GM21381 (cell line): ENCODE measurements around the gene TRIM28.
"Not testable (repeated sequence)": the region's sequence is repeated elsewhere in the genome, so short reads cannot be mapped to it uniquely, and the experiment has no call there.

ENCODE experiments used
- ATAC-seq: cut with Tn5 transposase; IDR thresholded peaks from one replicate; pipeline ENCODE4 v1.9.1; 2021; ENCODE audit warnings: mild to moderate bottlenecking, moderate library complexity; ENCODE audit not compliant: unreplicated experiment

The TRIM28 gene

DNA sequence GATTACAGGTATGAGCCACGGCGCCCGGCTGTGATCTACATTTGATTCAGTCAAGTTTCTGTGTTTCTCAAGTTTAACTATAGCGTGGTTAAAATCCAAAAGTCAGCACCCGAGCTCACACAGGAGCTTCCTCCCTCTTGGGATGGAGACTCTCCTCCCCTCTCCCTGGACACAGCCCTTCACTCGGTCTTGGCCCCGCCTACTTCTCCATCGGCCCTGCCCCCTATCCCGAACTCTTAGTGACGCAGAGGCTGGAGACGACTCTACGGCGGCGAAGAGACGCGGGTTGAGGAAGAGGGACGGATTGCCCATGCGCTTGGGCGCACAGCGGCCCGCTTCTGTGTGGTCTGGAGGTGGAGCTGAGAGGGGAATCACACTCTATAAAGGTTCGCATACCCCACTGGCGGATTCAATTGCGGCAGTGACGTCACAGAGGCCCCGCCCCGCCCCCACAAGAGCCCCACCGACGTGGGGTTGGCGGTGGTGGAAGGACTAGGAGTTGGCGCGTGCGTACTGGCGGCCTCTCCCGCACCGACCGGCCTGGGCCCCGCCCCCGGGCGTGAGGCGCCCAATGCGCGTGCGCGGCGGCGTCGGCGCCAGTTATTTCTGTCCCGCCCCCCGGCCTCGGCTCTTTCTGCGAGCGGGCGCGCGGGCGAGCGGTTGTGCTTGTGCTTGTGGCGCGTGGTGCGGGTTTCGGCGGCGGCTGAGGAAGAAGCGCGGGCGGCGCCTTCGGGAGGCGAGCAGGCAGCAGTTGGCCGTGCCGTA, at the start of gene TRIM28:
TSS of gene TRIM28 (plus strand) at position 239 of the 765 bp plus-strand sequence. CDS start 694 bp downstream, outside the sequence.
- ATAC-seq, result peak; percentile 76

DNA sequence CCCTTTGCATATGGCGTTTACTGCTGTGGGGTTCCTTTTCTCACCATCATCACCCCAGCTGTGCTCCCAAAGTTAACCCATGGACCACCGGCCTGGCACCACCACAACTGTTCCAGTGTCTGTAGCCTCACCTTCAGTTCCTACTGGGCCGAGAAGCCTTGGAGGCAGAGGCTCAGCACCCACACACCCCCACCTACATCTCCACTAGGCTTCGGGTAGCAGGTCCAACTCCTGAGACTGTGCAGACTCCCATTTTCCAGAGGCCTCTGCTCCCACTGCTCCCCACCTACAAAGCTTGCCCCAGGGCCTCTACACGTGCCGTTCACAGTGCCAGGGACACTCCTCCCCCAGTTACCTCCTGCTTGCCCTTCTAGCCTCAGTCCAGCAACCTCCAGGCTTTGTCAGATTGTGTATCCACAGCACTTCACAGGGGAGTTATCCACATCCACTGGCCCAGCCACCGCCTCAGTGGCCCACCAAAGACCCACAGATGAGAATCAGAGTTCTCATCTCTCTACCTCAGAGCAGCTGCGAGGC, 46.2 kb upstream of the TRIM28 start:
- ATAC-seq, result no peak

DNA sequence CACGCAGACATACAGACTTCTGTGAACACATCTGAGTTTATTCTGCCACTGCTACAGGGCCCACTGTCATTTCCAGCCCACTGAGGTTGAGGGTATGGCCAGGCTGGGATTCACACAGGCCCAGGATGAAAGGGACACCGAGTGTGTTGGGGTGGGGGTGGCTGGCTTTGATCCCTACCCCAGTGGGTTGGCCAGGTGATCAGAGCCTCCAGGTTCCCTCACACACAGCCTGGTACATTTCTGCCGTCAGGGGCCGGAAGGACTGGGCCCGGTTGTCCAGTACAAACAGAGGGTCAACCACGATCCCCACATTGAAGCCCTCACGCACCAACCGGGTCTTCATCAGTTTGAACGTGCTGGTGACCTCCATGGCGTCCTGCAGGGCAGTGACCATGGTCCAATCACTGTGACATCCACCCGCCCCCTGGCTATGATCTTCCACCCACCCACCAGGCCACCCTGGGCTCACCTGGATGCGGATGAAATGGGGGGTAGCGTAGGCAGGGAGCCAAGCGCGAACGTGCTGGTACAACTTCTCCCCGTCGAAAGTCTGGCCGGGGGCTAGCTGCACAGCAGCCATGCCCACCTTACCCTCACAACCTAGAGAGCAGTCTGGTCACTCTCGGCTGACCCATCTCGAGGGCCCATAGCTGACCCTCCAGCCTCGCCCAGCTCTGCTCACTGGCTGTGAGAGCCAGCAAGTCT, 45.4 kb upstream of the TRIM28 start:
- peak; percentile 9 for ATAC-seq

DNA sequence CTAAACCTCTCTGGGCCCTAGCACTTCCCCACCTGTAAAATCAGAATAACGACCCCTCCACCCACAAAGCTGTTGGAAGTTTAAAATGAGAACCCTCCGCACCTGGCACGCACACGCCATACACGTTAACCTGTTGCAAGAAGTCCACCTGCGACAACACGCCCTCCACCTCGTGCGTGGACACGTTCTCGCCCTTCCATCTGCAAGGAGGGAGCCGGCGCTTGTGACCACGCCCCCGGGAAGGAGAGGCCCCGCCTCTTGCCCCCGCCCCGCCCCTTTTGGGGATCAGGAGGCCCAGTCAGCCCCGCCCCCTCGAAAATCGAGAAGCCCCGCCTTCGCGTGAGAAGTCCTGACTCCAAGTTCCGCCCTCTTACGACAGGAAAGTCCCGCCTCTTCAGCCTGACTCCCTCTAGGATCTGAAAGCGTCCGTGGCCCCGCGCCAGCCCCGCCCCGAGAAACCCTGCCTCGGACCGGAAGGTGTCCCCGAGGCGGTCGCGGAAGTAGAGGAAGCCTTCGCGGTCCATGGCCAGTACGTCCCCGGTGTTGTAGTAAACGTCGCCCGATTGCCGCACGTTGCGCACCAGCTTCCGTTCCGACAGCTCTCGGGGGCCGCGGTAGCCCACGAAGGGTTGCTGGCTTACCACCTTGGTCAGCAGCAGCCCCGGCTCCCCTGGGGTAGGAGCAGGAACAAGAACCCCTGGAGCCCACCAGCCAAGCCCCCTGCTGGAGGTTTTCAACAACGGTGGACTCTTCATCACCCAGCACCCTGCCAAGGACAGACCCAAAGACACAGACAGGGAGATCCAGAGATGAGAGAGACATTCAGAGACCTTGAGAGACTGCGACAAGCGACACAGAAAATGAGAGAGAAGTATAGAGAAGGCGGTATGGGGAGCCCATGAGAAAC, 44.6 kb upstream of the TRIM28 start:
- ATAC-seq, result peak; percentile 89

DNA sequence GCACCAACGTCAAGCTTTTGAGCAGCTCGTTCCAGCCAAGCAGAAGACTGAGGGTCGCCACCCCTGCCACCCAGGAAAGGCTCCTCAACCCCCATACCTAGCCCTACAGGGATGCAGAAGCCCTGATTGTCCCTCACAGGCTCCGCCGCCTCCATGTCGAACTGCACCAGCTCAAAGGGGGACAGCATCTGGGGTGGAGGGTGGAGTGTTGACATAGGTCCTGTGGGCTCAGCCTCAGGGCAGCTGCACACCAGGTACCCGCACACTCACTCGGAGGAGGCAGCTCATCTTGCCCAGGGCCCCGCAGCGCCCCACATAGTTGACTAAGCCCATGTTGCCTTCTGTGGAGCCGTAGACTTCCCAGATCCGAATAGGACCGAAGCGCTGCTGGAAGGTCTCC, 43.6 kb upstream of the TRIM28 start:
- no peak for ATAC-seq

DNA sequence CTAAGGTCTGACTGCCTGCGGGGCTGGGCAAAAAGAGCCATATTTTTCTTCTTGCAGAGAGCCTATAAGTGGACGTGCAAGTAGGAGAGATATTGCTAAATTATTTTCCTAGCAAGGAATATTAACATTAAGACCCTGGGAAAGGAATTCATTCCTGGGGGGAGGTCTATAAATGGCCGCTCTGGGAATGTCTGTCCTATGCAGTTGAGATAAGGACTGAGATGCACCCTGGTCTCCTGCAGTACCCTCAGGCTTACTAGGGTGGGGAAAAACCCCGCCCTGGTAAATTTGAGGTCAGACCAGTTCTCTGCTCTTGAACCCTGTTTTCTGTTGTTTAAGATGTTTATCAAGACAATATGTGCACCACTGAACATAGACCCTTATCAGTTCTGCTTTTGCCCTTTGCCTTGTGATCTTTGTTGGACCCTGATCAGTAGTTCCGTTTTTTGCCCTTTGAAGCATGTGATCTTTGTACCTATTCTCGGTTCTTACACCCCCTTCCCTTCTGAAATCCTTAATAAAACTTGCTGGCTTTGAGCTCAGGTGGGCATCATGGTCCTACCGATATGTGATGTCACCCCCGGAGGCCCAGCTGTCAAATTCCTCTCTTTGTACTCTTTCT, 36.2 kb upstream of the TRIM28 start:
- not testable (repeated sequence) for ATAC-seq

DNA sequence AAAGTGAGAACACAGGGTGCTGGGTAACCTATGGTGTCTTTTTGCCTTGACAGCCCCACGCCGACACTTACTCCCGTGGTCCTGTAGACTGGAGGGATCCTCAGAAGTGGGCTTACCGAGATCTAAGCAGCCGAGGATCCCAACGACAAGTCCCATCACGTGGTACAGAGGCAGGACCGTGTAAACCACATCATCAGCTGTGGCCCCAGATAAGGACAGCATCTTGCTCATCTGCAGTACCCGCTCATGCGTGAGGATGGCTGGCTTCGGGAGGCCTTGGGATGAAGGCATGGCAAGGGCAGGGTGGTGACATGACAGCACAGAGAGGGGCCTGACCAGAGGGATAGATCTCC, 34.2 kb upstream of the TRIM28 start:
- ATAC-seq, result no peak

DNA sequence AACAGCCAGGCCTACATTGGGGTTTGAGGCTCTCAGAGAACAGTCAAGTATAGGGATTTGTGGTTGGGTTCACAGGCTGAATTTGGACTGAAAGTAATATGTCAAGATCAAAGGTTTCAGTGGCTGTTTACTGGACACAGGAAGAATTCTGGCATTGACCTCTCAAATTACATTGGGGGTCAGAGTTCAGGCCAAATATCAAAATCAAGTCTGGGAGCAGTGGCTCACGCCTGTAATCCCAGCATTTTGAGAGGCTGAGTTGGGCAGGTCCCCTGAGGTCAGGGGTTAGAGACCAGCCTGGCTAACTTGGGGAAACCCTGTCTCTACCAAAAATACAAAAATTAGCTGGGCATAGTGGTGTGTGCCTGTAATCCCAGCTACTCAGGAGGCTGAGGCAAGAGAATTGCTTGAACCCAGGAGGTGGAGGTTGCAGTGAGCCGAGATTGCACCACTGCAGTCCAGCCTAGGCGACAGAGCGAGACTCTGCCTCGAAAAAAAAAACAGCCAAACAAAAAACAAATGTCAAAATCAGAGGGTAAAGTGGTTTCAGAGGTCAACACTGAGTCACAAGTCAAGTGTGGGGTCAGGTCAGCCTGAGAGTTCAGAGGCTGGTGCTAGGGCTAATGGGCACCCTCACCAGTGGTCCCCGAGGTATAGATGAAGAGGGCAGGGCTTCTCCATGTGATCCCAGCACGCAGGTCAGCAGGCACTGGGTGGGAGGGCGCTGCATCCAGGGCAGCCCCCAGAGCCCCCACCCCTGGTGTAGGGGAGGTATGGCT, 33.6 kb upstream of the TRIM28 start:
- no peak for ATAC-seq

DNA sequence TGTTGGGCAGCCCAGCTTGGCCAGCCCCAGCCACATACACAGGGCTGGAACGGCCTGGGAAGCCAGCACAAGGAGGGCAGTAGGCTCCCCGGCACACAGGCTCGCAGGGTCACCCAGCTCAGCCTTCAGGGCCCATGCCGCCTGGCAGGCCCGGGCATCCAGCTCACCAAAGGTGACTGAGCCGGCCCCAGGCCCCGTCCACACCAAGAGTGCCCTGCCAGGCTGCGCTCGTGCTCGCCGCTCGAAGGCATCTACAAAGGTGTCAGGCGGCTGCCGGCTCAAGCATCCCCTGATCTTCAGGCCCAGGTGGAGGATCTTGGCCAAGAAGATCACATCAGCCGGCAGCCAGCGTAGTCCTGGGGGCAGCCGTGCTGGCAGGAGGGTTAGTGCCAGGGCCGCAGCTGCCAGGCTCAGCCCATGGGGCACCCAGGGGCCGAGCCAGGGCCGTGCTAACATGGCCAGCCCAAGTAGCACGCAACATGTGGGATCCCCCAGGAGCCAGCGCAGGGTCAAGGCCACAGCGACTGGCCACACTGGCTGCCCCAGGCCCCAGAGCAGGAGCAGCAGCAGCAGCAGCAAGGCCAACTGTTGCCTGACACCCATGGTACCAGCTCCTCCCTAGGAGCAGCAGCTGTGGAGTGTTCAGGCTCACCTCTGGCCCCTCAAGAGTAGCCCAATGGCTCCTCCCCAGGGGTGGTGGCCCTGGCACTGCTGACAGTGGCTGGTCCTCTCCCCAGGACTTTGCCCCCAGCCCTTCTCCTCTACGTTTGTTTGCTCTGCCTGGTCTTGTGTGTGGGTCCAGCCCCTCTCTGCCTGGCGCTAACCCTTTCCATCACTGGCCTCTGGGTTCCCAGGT, 32.3 kb upstream of the TRIM28 start, which contains the start of gene SLC27A5:
TSS of gene SLC27A5 (minus strand) at position 640 of the 856 bp plus-strand sequence. CDS start at position 603, 37 bp downstream.
- ATAC-seq, result no peak

DNA sequence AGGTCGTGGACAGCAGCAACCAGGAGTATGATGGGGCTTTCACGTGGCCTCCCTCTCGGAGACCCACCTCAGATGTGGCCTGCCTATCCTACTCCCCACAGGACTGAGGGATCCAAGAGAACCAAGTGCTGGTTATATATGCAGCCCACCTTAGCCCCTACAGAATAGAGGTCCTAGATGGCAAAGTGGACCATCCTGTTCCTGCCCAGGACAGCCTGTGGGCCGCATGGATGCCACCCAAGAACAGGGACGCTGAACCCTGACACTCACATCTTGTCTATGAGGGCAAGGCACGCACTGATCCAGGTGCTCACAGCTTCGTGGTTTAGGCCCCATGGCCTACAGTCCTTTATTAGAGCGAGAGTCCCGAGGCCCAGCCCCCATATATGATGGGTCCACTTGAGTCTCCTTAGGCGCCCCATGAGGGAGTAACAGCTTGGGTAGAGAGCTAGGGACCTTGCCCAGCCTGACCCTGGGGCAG, 30.6 kb upstream of the TRIM28 start:
- no peak for ATAC-seq

DNA sequence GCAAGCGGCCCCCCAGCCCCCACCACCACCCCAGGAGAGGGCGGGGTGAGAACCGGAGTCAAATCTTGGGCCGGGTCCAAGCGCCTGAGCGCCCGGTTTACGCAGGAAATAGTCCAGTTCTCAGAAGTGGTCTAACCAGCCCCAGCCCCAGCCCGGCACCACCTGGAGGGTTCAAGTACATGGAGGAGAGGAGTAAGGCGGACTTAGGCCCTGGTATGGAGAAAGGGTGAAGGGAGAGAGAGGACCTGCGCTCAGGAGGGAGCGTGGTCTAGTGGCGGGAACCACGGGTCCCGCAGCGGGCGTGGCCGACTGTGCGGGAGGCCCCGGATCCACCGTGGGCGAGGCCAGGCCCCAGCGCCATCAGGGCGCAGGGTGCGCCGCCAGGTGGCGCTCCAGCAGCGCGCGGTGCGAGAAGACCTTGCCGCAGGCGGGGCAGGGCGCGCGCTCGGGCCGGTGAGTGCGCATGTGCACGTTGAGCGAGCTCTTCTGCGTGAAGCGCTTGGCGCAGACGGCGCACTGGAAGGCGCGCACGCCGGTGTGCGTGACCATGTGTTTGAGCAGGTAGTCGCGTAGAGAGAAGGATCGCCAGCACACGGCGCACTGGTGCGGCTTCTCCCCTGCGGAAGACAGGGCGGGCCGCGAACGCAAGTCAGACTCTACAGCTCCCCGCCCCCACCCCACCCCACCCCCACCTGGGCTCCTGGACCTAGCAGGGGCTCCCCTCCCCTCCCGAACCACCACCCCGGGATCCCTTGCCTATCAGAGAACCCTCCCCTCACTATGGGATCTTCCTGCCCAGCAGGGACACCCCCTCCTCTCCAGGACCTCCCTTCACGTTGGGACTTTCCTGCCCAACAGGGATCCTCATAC, 29.9 kb upstream of the TRIM28 start:
- peak; percentile 72 for ATAC-seq

DNA sequence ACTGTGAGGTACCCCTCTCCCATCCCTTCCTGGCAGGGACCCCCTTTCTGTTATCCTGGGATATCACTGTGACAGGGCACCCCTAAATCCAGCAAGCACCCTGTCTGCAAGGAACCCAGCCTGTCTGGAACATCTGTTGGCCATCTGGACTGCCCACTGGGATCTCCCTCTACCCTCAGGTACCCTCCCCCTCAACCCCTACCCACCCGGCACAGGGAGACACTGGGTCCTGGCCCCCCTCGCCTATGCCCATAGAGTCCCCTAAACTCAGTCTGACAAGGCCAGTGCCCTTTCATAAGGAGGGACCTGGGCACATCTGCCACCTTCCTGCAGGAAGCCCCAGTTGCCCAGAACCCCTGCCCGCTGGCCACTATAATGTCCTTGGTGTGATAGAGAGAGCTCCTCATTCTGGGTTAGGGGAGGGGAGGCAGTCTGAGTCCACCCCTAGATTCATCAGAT, 29.3 kb upstream of the TRIM28 start:
- ATAC-seq, result no peak

DNA sequence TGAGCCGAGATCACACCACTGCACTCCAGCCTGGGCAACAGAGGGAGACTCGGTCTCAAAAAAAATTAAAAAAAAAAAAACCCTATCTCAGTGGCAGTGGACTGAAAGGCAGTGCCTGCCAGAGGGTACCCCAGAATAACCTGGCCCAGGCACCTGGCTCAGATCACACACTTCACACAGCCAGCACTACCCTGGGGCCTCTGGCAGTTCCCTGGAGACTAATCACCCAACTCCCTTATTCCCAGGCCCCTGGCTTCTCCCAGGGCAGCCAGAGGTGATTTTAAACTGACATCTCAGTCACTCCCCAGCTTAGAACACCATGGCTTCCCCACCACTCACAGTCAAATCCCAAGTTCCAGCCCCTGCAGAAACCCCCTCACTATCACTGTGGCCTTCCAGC, 28.6 kb upstream of the TRIM28 start:
- ATAC-seq, result no peak

DNA sequence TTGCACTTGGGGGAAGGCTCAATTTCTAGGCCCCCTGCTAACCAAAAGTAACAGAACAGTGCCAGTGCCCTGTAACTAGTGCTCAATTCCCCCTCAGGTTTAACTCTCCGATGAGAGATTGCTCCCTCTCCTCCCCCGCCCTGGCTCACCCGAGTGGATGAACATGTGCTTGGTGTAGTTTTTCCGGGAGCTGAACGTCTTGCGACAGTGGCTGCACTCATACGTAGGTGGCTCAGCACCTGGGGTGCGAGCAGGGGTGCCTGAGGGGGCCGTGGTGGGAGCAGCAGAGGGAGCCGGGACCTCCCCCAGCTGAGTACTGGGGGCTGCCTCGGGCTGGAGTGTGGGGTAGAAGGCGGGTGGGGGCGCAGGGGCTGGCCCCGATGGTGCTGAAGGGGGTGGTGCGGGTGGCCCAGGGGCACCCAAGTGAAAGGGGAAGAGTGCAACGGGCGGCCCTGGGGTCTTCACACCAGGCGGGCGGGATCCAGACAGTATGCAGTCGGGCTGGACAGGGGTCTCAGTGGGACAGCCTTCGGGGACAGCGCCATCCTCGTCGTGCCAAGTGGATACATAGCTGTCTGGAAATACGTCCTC, 27.5 kb upstream of the TRIM28 start:
- no peak for ATAC-seq

DNA sequence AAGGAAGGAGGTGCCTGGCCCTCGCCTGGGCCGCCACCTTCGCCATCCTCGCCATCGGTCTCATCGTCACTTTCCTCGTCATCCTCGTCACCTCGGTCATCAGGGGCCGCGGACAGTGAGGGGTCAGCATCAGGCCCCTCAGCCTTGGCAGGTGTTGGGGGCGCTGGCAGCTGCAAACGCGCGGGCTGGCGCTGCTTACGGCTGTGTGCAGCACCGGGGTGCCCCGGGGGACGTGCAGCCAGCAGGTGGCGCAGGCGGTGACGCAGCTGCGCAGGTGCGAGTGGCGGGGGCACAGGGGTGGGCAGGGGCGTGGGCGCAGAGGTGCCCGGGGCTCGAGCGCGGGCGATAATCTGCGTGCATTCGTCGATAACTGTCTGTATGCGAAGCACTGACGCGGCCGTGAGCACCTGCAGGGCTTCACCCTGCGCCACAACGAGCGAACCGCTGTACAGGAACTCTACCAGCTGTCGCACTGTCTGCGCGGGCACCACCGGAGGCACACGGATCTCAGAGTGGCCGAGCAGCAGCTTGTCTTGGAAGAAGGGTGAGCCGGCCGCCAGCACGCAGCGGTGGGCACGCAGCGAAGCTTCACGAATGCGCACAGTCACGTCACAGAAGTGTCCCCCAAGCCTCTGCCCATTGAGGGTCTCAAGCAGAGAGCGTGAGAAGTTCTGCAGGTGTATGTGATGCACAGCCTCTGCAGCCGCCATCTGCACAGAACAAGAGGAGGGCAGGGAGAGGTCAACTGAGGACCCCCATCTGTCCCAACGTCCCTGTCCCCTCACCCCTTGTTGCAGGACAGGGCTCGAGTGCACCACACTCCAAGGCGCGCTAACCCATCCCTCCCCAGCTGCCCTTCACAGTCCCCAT, 26.7 kb upstream of the TRIM28 start:
- no peak for ATAC-seq
